NK-92 (cell line): ENCODE measurements around the gene PHACTR1.

Experiments used
- DNase-seq: peaks from one replicate; lab custom pipeline; 2025; ENCODE audit not compliant: unreplicated experiment; lab: John Stamatoyannopoulos, UW

The PHACTR1 gene

GRCh38 chr6:13274707-13275434 lies 558.3 kb downstream of the PHACTR1 start:
- DNase-seq = no peak

GRCh38 chr6:13275435-13275989 lies 558.9 kb downstream of the PHACTR1 start:
- DNase-seq = no peak

- DNase-seq = no peak
Observed at GRCh38 chr6:13277231-13277630, 560.7 kb downstream of the PHACTR1 start.

GRCh38 chr6:13278164-13278563 lies 561.6 kb downstream of the PHACTR1 start:
- DNase-seq = no peak

- no peak for DNase-seq
Observed at GRCh38 chr6:13278991-13279390, 562.4 kb downstream of the PHACTR1 start.

- DNase-seq = no peak
Observed at GRCh38 chr6:13280254-13280653, 563.7 kb downstream of the PHACTR1 start.

- DNase-seq = no peak
Observed at GRCh38 chr6:13281686-13282085, 565.1 kb downstream of the PHACTR1 start.

GRCh38 chr6:13282393-13283069 lies 566.0 kb downstream of the PHACTR1 start:
- no peak for DNase-seq

GRCh38 chr6:13283331-13283730 lies 566.8 kb downstream of the PHACTR1 start:
- DNase-seq = no peak

GRCh38 chr6:13284646-13285045 lies 568.1 kb downstream of the PHACTR1 start:
- no peak for DNase-seq

- DNase-seq = no peak
Observed at GRCh38 chr6:13285705-13286104, 569.1 kb downstream of the PHACTR1 start.

GRCh38 chr6:13286181-13286580 lies 569.6 kb downstream of the PHACTR1 start:
- no peak for DNase-seq

GRCh38 chr6:13287104-13287503 lies 570.5 kb downstream of the PHACTR1 start:
- no peak for DNase-seq

- DNase-seq = no peak
Observed at GRCh38 chr6:13288481-13288880, 571.9 kb downstream of the PHACTR1 start.

- DNase-seq = no peak
Observed at GRCh38 chr6:13288969-13289391, 572.4 kb downstream of the PHACTR1 start.

- no peak for DNase-seq
Observed at GRCh38 chr6:13289789-13290318, 573.3 kb downstream of the PHACTR1 start.

- DNase-seq = no peak
Observed at GRCh38 chr6:13290335-13290734, 573.8 kb downstream of the PHACTR1 start.

- DNase-seq = no peak
Observed at GRCh38 chr6:13292774-13293173, 576.2 kb downstream of the PHACTR1 start.

GRCh38 chr6:13294499-13295069 lies 578.0 kb downstream of the PHACTR1 start:
- no peak for DNase-seq

- DNase-seq = no peak
Observed at GRCh38 chr6:13295576-13295975, 579.0 kb downstream of the PHACTR1 start.

GRCh38 chr6:13296536-13296997 lies 580.0 kb downstream of the PHACTR1 start:
- no peak for DNase-seq

- DNase-seq = no peak
Observed at GRCh38 chr6:13297391-13297790, 580.8 kb downstream of the PHACTR1 start.
